GM10266 (cell line): Measurements from ENCODE around the gene GPSM3.

ENCODE experiments used
- DNase-seq: peaks from one replicate; pipeline ENCODE4 v3.0.0; 2012; ENCODE audit errors: extremely low spot score
- TF ChIP-seq, protein P1 (sequence below): IDR thresholded peaks from 2 replicates; pipeline ENCODE4 v1.5.1; 2012; ENCODE audit warnings: mild to moderate bottlenecking, low read depth; ENCODE audit not compliant: control insufficient read depth, insufficient read depth; ENCODE audit errors: missing control alignments

GPSM3 gene

DNA sequence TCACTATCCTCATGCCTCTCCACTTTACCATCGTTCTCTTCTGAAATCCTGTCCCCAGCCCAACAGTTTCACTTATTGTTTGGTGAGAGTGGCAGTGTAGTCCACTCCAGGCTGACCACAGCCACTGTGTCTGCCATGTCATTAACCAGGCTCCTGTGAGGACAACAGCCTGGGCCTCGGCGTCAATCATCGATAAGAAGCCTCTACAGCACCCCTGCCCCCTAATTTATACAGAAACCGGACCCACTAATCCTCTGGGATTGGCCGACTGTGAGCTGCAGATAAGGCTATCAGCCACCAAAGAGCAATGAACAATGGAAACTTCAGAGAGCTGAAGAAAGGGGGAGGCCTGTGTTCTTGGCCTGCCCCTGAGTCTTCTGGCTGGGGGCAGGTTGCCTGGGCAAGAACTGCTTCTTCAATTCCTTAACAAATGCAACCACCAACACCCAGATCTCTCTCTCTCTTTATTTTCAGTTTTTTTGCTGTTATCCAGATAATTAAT lies 24.6 kb downstream of the GPSM3 start:
- DNase-seq: no peak
- TF ChIP-seq, protein P1, sequence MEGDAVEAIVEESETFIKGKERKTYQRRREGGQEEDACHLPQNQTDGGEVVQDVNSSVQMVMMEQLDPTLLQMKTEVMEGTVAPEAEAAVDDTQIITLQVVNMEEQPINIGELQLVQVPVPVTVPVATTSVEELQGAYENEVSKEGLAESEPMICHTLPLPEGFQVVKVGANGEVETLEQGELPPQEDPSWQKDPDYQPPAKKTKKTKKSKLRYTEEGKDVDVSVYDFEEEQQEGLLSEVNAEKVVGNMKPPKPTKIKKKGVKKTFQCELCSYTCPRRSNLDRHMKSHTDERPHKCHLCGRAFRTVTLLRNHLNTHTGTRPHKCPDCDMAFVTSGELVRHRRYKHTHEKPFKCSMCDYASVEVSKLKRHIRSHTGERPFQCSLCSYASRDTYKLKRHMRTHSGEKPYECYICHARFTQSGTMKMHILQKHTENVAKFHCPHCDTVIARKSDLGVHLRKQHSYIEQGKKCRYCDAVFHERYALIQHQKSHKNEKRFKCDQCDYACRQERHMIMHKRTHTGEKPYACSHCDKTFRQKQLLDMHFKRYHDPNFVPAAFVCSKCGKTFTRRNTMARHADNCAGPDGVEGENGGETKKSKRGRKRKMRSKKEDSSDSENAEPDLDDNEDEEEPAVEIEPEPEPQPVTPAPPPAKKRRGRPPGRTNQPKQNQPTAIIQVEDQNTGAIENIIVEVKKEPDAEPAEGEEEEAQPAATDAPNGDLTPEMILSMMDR: no peak

DNA sequence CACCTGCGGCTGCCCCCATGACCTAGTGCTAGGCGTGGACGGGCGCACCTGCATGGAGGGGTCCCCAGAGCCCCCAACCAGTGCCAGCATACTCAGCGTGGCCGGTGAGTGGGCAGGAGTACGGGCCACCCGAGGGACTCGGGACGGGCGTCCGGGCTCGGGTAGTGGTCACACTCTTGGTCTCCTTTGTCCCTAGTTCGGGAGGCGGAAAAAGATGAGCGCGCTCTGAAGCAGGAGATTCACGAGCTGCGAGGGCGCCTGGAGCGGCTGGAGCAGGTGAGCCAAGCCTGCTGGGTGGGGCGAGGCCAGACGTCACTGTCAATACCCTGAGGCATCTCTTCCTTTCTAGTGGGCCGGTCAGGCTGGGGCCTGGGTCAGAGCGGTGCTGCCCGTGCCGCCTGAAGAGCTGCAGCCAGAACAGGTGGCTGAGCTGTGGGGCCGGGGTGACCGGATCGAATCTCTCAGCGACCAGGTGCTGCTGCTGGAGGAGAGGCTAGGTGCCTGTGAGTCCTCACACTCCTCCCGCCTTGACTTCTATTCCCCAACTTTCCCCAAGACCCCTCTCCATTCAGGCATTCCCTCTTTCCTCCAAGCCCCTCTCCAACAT lies 25.2 kb downstream of the GPSM3 start:
- TF ChIP-seq, protein P1: no peak
- no peak for DNase-seq

- DNase-seq: no peak
Measured at GRCh38 chr6:32166411-32167061, 25.9 kb downstream of the GPSM3 start.

GRCh38 chr6:32164295-32164694 lies 28.1 kb downstream of the GPSM3 start, which contains the start of gene EGFL8:
TSS of gene EGFL8 (plus strand) at chr6:32164595. CDS start at chr6:32166166, 1,571 bp downstream.
- TF ChIP-seq, protein P1: no peak
- no peak for DNase-seq

More at GRCh38 chr6:32166411-32167061, 25.9 kb downstream of the GPSM3 start:
- TF ChIP-seq, protein P1: no peak

DNA sequence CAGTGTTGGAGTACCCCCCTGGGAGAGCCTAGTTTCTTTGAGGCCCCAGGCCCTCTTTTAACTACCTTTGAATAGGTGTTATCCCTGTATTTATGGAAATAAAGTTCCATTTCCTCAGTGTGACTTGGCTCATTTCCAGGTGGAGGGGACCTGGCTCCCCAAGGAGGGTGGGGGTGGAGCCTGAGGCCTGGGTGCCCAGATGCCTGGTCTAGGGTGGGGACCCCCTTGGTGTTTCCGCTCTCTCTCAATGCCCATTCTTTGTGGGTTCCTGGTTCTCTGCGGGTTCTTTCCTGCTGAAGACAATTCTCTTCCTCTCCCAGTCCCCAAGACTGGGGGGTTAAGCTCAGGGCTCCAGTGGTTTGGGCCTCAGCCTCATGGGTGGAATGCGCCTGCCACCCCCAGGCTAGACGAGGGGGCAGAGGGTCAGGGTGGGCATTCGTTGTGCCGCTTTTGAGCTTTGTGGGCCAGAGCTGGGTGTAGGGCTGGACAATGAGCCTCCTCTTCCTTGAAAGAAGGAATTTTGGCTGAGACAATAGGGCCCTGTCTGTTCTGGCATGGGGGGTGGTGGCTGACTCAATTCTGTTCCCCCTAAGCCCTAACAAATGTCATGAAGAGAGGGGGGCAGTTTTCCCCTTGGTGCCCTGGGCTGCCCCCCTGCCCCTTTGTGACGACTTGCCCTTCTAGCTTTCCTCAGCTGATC lies 28.7 kb downstream of the GPSM3 start:
- TF ChIP-seq, protein P1: no peak
- no peak for DNase-seq

GRCh38 chr6:32158052-32158451 lies 34.4 kb downstream of the GPSM3 start:
- TF ChIP-seq, protein P1: no peak
- no peak for DNase-seq
